ENCODE data around the gene ITCH.

GRCh38 chr20:34337982-34338726 is 24.9 kb upstream of the ITCH start:
- TF ChIP-seq CTCF (IDR thresholded peaks at IDR 0.05) = no peak
- no peak for TF ChIP-seq EP300 (IDR thresholded peaks at IDR 0.05)

Data from ovary (tissue), 3 donors.